ENCODE data around the gene AATK. TPM values are rescaled to one million over a fixed set of nuclear protein-coding genes. Genes with fewer than 3 reads are reported as not detected.

Gene AATK
- polyA plus RNA-seq, 1 of the 3 experiments (the other 2 are of a cell fraction) = 0.51 TPM

- Histone ChIP-seq H3K9me2 (no peaks in the 10 kb centered on the region), H3K4me1 (ENCODE audit: control insufficient read depth in 1 of 2, insufficient read depth in 2 of 2, low read depth in 1 of 2, low read length in 1 of 2) (peaks cover 0 to 6% of the 10 kb centered on the region in 2 experiments; a peak in 1 of 4 replicates), H3K4me2 (no peak overlapping the region), H3K79me2 (ENCODE audit: insufficient read depth) (no peaks in the 10 kb centered on the region), H3F3A (replicated peaks; ENCODE audit: insufficient read depth) (peaks cover 3% of the 10 kb centered on the region), H3K9ac (no peak overlapping the region), H3K9me3 (0 out of 2 replicates have a peak, but pooled peaks cover 7% of the 10 kb centered on the region), H3K36me3 (replicated peaks in 1 of 2; ENCODE audit: control insufficient read depth in 1 of 2, insufficient read depth in 2 of 2, low read length in 1 of 2) (no peaks in the 10 kb centered on the region), H2AFZ (ENCODE audit: low read depth) (no peak overlapping the region), H4K20me1 (ENCODE audit: insufficient read depth) (no peaks in the 10 kb centered on the region), H3K27ac (ENCODE audit: low read depth in 2 of 2, low read length in 1 of 2) (no peak overlapping the region), H3K27me3 (ENCODE audit: insufficient read depth) (no peaks in the 10 kb centered on the region), H3K4me3 (ENCODE audit: low read depth in 2 of 2, low read length in 1 of 2) (no peak overlapping the region)
- ChIA-PET POLR2A (no interaction called here), CTCF (interaction anchor here (1.4 to 3.2 kb wide), 3 partner anchors 24 to 35 kb away, joined by 3 to 11 read pairs (median 5); no protein-coding TSS in a partner anchor)
- 91% methylated on average over 7 of the region's 7 CpGs for WGBS (ENCODE audit: low lambda C conversion rate)
- TF ChIP-seq CTCF (IDR thresholded peaks at IDR 0.05) (peak; percentile 39), MEF2A (IDR thresholded peaks at IDR 0.05; ENCODE audit: borderline replicate concordance, low read depth) (no peak)
- no peak for DNase-seq
These were observed 10.6 kb upstream of the AATK start for GRCh38 chr17:81176666-81177065.

DNA sequence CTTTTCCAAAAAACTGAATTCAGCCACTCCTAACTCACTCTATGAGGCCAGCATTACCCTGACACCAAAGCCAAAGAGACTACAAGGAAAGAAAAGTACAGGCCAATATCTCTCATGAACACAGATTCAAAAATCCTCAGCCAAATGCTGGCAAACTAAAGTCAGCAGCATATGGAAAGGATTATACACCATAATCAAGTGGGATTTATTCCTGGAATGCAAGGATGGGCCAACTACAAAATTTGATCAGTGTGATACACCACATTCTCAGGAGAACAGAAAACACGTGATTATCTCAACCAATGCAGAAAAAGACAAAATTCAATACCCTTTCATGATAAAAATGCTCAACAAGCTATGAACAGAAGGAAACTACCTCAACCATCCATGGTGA, 7.7 kb upstream of the AATK start:
- Histone ChIP-seq H3K79me2 (ENCODE audit: insufficient read depth) (no peaks in the 10 kb centered on the region), H3K4me2 (no peak overlapping the region), H3K36me3 (replicated peaks in 1 of 2; ENCODE audit: control insufficient read depth in 1 of 2, insufficient read depth in 2 of 2, low read length in 1 of 2) (no peaks in the 10 kb centered on the region), H2AFZ (ENCODE audit: low read depth) (no peak overlapping the region), H3F3A (replicated peaks; ENCODE audit: insufficient read depth) (peaks cover 3% of the 10 kb centered on the region), H3K9me2 (no peaks in the 10 kb centered on the region), H3K4me1 (ENCODE audit: control insufficient read depth in 1 of 2, insufficient read depth in 2 of 2, low read depth in 1 of 2, low read length in 1 of 2) (no peaks in the 10 kb centered on the region; a peak in 1 of 4 replicates), H3K27me3 (ENCODE audit: insufficient read depth) (no peaks in the 10 kb centered on the region), H3K9ac (no peak overlapping the region), H4K20me1 (ENCODE audit: insufficient read depth) (no peaks in the 10 kb centered on the region), H3K4me3 (ENCODE audit: low read depth in 2 of 2, low read length in 1 of 2) (no peak overlapping the region), H3K9me3 (0 out of 2 replicates have a peak, but pooled peaks cover 7% of the 10 kb centered on the region), H3K27ac (ENCODE audit: low read depth in 2 of 2, low read length in 1 of 2) (no peak overlapping the region)
- no peak for DNase-seq
- ChIA-PET CTCF (interaction anchor here (1.2 kb wide), 1 partner anchor 20 kb away, joined by 3 read pairs; no protein-coding TSS in a partner anchor), POLR2A (no interaction called here)
- TF ChIP-seq REST (IDR thresholded peaks at IDR 0.05; ENCODE audit: low read depth, low read length) = no peak
- TF ChIP-seq, protein P1, sequence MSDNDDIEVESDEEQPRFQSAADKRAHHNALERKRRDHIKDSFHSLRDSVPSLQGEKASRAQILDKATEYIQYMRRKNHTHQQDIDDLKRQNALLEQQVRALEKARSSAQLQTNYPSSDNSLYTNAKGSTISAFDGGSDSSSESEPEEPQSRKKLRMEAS (IDR thresholded peaks at IDR 0.05; ENCODE audit: low read depth) = no peak
- TF ChIP-seq ZBTB33 (IDR thresholded peaks at IDR 0.05; ENCODE audit: borderline replicate concordance, low read depth) = no peak
- TF ChIP-seq PBX3 (IDR thresholded peaks at IDR 0.05) = no peak
- TF ChIP-seq MEF2A (IDR thresholded peaks at IDR 0.05; ENCODE audit: borderline replicate concordance, low read depth) = no peak
- WGBS (ENCODE audit: low lambda C conversion rate) = 53% methylated on average over 1 of the region's 1 CpG
